ENCODE results near the gene SLC24A3.

SLC24A3 gene

GRCh38 chr20:19757487-19758132 is 545.2 kb downstream of the SLC24A3 start:
- DNase-seq, result peak in 1 of 2 experiments; percentile 66

DNA sequence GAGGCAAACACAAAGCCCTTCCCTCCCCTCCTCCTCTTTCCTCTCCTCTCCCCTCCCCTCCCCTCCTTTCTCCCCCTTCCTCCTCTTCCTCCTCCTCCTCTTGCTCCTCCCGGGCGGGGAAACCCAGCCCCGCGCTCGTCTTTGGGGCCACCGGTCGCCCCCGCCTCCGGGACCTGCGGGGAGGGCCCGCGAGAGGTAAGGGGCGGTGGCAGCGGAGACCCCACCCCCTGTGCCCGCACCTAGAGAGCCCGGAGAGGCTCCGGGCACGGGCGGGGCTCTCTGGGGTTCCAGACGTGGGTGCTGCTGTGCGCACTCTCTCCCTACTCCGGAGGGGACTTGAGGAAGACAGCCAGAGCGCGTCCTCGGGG is 545.7 kb downstream of the SLC24A3 start, which contains the start of gene RIN2:
TSS of gene RIN2 (plus strand) at position 126 of the 368 bp plus-strand sequence. CDS start 131,344 bp downstream, outside the sequence.
- no peak for DNase-seq

GRCh38 chr20:19758501-19759331 is 546.3 kb downstream of the SLC24A3 start:
- DNase-seq, result peak in 1 of 2 experiments; percentile 41

- no peak for DNase-seq
These were observed 547.9 kb downstream of the SLC24A3 start for GRCh38 chr20:19760371-19760721.

DNA sequence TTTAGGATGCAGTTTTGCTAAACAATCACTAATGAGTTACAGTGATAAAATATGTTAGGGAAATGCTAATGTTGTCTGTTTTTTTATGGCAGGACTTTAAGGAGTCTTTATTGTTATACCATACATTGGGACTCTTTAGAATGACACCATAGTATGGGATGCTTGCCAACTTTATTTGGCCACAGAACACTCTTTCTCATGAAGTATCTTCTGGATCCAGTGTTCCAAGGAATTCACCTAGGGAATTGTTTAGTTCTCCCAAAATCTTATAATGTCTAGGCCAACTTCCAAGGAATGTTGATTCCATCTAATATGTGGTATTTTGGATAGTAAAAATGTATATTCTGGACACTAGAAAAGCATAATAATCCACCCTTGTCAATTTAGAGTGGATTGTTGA is 548.9 kb downstream of the SLC24A3 start:
- peak in 1 of 2 experiments; percentile 47 for DNase-seq

- no peak for DNase-seq
These were observed 549.4 kb downstream of the SLC24A3 start for GRCh38 chr20:19761841-19762240.

- no peak for DNase-seq
These were observed 551.8 kb downstream of the SLC24A3 start for GRCh38 chr20:19764207-19764606.

DNA sequence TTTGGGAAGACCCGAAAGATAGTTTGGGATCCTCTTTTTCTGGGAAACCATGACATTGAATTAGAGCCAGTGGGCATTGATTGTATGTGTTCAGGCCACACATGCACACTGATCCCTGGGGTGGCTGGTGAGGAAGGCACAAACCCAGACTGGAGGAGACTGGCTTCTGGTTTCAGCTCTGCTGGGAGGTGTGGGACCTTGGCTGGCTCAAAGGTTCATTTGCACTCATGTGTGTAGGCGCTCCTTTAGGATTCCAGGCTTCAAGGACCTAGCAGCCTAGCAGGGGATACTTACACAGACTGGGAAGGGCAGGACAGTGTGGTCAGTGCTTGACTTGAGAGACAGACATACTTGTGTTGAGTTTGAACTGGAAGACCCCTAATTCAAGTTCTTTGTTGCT is 552.8 kb downstream of the SLC24A3 start:
- no peak for DNase-seq

- peak in 1 of 2 experiments; percentile 38 for DNase-seq
These were observed 553.5 kb downstream of the SLC24A3 start for GRCh38 chr20:19765913-19766312.

GRCh38 chr20:19767070-19767469 is 554.6 kb downstream of the SLC24A3 start:
- DNase-seq, result no peak

DNA sequence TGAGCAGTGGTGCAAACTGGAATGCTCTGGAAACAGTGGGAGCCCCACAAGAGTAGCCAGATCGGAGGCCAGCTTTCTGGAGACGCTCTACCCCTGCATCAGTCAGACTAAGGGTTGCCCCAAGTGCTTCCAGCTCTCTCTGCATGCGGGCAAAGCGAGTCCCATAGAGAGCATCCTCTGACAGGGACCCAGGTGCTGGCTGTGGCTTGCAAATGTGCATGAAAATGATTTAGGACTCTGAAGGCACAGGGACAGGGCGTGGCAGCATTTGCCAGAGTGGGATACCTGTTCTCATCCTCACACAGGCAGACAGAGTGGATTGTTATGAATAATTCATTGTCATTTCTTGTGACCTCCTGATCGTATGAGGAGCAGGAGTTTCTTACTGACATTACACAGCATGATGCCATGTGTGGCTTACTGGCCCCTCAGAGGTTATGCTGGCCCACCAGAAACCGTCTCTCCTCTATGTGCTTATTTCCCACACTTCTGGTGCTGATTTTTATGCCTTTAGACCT is 555.9 kb downstream of the SLC24A3 start:
- DNase-seq, result no peak

GRCh38 chr20:19769507-19769906 is 557.1 kb downstream of the SLC24A3 start:
- DNase-seq, result no peak

DNA sequence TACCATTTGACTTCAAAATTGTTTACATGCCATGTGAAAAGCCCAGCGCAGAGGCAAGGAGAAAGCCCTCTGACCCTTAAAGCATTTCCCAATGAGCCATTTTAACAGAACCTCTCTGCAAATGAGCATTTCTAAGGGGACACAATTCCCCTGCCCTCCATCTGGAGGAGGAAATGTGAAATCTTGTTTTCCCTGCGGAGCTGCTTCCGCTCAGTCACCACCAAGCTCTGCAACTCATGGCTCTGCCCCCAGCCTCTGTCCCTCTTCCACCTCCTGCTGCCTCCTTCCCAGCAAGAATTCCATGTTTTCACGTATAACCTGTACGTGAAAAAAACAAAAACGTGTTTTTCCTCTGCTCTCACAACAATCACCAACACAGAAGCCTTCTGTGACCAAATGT is 557.9 kb downstream of the SLC24A3 start:
- DNase-seq, result no peak

DNA sequence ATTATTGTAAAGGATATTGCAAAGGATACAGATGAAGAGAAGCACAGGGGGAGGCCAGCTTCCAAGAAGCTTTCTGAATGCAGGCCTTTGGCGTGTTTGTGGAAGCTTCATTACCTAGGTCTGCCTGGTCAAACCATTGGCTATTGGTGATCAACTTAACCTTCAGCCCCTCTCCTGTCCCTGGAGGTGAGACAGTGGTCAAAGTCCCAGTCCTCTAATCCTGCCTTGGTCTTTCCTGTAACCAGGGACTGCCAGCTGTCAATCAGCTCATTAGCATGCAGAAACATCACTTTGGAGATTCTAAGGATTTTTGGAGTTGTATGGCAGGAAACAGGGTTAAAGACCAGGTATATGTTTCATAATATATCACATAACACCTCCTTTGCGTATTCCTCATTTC is 558.6 kb downstream of the SLC24A3 start:
- no peak for DNase-seq

Data from NCI-H446 (cell line).